CD4-positive, alpha-beta T cell treated with Interferon gamma for 1 hour (primary cell): ENCODE measurements around the gene SH3TC2.
"Not testable (repeated sequence)": the region's sequence is repeated elsewhere in the genome, so short reads cannot be mapped to it uniquely, and the experiment has no call there.

ENCODE experiments used
- DNase-seq: peaks from one replicate; pipeline ENCODE4 v3.0.0-alpha.2; 2020

Gene SH3TC2

DNA sequence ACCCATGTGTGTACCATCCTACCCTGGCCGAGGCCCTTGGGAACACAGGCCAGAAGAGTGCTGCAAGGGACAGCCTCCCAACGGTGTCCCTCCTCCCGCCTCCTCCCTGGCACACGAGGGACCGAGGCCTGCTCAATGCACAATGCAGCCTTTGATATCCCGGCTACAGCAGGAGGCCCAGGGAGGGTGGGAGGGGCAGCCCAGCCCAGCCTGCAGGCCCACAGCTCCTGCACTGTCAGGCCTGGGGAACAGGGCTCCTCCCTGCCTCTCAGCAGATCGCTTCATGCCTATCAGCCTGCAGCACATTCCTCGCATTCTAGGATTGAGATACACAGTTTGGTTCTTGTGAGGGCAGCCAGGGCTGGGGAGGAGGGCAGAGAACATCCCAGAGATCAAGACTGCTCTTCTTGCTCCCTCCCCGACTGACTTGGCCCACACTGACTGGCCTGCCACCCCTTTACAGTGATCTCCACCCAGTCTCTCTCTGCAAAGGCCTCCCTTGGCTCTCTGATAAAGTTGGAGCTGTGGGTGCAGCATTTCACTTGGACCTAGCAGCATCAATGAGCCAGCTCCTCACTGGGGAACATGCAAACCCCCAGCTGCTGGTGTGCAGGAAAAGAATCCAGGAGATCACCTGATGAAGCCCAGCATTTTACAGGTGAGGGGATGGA lies at the start of gene SH3TC2:
Gene SH3TC2, minus strand, starts transcription at position 46 of the 671 bp plus-strand sequence. Its CDS starts 40 bp downstream, at position 6.
- DNase-seq = no peak

DNA sequence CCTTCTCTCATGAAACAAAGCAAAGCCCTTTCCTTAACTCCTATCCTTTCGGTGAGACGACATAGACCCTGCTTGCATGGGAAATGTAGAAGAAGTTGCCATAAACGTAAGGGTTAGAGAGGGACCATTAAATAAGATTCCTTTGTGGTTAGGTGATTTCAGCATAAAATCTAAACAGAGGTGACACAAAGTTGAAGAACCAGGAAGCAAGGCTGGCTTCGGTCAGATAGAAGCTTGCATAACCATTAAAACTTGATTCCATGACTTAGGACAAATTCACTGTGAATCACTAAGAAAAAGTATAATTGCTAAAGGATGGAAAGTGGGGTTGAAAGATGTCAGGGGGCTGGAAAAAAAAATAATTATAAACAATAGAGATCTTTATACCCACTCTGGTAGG lies 47.5 kb upstream of the SH3TC2 start:
- no peak for DNase-seq

DNA sequence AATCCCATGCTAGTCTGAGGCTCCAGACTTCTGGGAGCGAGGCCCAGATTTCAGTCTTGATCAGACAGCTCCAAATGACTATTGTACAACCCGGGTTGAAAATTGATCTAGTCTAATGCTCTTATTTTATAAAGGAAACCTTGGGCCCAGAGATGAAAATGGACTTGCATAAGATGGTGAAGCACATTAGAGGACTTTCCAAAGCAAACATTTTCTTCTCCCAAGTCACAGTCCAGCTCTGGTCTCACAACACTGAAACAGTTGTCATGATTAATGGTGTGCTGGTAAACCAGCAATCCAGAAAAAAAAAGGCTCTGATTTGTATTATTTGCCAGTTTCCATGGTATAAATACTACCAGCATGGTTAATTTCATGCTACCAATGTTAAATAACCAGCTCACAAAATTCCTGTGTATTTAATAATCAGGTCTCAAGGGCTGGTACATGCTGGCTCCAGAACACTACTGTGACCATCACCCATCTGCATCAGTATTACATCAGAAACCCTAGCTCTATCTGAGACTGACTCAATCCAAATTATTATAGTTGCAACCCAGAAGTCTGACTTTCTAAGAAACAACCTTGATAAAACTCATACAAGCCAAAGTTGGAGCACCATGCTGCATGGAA lies 45.9 kb upstream of the SH3TC2 start:
- DNase-seq = no peak

DNA sequence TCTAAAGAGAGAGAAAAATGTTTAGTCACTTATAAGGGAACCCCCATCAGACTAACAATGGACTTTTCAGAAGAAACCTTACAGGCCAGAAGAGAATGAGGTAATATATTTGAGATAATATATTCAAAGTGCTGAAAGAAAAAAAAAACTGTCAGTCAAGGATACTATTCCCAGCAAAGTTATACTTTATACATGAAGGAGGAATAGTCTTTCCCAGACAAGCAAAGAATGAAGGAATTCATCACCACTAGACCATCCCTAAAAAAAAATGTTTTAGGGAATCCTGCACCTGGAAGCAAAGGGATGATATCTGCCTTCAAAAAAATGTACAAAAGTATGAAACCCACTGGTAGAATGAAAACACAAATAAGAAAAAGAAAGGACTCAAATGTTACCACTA lies 37.5 kb upstream of the SH3TC2 start:
- DNase-seq = no peak

DNA sequence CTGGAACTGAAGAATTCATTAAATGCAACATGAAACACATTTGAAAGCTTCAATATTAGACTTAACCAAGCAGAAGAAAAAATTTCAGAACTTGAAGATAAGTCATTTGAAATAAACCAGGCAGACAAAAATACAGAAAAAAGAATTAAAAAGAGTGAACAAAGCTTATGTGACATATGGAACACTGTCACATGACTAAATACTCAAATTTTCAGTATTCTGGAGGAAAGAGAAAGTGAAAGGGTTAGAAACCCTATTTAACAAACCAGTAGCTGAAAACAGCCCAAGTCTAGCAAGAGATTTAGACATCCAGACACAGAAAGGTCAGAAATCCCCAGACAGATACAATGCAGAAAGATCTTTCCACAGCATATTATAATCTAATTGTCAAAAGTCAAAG lies 37.1 kb upstream of the SH3TC2 start:
- DNase-seq = no peak

DNA sequence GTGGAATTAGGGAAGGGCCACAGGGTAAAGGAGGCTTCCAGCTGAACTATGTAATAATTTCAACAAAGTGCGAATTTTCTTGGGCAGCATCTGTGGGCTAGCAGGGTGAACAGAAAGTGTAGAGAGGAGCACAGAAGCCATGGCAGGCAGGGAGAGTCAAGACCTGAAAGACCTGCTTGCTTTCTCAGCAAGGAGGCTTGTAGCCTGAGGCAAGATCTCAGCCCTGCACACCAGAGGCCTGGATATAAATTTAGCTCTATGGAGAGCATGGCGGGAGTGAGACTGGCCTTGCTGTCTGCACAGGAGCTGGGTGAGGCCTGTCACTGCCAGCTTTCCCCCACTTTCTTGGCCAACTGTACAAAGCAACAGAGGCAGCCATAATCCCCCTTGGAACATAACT lies 32.1 kb upstream of the SH3TC2 start:
- DNase-seq = no peak

DNA sequence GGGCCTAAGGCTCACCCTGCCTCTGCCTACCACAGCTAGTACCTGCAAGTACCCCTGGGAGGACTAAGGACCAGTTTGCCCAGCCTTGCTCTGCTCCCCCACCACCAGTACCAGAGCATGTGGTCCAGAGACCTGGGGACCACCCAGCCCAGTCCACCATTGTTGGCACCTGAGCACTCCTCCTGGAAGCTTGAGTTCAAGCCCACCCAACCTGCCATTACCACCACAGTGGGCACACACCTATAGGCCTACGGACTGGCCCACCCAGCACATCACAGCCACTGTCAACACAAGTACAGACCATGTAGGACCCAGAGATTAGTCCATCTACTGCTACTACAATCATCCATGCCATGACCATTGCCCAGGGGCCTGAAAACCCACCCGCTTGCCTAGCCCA lies 30.8 kb upstream of the SH3TC2 start:
- DNase-seq = no peak

DNA sequence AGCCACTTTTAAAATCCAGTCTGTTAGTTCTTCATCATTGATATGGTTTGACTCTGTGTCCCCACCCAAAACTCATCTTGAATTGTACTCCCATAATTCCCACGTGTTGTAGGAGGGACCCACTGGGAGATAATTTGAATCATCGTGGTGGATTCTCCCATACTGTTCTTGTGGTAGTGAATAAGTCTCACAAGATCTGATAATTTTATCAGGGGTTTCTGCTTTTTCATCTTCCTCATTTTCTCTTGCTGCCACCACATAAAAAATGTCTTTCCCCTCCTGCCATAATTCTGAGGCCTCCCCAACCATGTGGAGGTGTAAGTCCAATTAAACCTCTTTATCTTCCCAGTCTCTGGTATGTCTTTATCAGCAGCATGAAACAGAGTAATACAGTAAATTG lies 26.9 kb upstream of the SH3TC2 start:
- no peak for DNase-seq

DNA sequence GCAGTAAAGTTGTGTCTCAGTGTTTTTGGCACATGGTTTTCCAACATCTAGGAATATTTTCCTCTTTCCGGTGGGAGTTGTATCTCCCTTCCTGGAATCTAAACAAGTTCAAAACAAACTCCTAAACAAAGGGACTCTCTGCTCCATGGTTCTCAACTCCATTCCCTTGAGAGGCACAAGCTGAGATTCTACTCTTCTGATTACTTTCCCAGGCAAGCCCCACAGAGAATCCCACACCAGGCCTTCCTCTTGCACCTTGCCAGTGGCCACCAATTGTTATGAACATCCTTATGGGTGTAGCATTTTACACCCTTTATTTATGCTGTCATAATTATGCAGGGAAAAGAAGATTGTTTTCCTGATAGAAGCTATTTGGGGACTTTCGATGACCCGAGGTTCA lies 25.8 kb upstream of the SH3TC2 start:
- DNase-seq = no peak

DNA sequence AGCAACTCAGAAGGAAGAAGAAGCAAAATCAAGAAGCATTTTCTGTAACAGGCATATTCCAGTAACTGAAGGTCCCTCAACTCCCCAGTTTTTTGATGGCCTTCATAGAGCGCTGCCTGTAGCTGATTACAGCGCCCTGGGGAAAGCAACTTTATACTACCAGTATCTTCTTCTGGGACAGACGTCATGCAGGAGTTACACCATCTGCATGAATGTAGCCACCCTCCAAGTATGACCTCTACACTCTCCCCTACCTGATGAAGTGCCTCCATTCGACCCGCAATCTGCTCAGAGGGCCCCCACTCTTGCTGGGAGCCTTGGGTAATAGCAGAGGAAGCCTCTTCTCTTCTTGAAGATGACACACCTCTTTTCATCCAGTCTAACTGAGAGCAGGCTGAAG lies 21.0 kb upstream of the SH3TC2 start:
- DNase-seq = no peak

DNA sequence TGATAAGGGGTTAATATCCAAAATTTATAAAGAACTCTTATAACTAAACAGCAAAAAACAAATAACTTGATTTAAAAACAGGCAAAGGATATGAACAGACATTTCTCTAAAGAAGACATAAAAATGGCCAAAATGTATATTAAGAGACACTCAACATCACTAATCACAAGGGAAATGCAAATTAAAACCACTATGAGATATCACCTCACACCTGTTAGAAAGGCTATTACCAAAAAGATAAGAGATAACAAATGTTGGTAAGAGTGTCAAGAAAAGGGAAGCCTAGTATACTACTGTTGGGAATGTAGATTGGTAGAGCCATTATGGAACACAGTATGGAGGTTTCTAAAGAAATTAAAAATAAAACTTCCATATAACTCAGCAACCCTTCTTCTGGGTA lies 19.4 kb upstream of the SH3TC2 start:
- DNase-seq = no peak

DNA sequence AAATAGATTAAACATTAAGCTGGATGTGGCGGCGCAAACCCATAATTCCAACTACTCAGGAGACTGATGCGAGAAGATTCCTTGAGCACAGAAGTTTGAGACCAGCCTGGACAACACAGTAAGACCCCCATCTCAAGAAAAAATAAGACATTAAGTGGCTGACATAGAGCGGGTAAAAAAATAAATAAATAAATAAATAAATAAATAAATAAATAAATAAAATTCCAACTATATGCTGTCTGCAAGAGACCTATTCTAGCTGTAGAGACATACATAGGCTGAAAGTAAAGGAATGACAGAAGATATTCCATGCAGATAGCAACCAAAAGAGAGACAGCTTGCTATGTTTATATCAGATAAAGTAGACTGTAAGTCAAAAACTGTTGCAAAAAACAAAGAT lies 17.4 kb upstream of the SH3TC2 start:
- DNase-seq = no peak

DNA sequence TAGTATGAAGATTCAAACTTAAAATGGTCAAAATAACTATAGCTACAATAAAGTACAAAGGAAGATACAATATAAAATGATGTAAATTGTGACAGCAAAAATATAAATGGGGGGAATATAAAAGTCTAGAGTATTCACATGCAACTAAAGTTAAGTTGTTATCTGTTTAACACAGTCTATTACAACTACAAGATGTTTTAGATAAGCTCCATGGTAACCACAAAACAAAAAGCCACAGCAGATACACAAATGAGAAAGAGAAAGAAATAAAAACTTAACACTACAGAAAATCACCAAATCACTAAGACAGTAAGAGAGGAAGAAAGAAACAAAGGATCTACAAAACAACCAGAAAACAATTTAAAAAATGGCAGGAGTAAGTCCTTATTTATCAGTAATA lies 17.0 kb upstream of the SH3TC2 start:
- DNase-seq = no peak

DNA sequence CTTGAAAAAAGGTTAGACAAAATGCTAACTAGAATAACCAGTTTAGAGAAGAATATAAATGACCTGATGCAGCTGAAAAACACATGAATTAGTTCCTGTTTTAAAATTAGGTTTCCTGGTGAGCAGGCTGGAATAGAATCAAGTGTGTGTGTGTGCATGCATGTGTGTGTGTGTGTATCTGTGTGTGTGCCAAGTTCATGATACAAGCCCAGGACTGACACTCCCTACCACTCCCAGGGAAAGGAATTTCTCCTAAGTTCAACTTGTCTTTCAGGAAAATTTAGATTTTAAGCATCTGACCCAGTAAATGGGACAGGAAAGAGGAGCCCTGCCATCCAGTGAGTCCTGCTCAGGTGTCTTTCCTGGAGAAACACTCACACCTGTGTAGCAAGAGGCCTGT lies 11.2 kb upstream of the SH3TC2 start:
- DNase-seq = not testable (repeated sequence)

DNA sequence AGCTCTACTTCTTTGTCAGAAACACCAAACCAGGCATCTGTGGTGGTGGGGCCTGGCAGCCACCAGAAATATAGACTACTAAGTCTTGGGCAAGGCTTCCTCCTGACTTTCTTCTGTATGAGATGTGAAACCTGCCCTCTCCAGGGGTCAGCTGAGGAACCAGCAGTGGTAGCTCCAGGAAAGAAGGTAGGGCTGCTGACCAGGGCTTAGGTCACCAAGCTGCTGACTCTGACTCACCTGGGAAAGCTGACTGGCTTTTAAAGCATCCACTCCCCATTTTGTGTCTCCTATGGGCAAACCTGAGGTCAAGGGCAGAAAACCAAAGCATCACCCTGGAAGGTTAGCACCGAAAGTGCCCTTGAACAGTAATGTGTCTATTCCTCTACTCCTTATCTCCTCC lies 10.4 kb upstream of the SH3TC2 start:
- no peak for DNase-seq

DNA sequence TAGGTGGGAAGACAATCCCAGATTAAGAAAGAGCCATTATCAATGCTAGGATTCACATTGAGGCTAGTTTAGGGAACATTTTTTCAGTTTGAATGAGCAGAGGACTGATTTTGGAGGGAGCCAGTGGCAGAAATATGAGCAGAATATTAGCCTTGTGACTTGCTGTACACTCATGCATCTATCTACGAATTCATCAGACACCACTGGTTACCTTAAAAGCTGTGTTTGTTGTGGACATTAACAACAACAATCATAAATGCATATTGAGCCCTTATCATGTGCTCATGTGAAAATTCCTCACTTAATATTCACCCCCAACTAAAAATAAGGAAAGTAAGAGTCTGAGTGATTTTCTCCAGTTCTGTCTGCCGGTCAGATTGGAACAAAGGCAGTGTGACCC lies 9.9 kb upstream of the SH3TC2 start:
- no peak for DNase-seq

DNA sequence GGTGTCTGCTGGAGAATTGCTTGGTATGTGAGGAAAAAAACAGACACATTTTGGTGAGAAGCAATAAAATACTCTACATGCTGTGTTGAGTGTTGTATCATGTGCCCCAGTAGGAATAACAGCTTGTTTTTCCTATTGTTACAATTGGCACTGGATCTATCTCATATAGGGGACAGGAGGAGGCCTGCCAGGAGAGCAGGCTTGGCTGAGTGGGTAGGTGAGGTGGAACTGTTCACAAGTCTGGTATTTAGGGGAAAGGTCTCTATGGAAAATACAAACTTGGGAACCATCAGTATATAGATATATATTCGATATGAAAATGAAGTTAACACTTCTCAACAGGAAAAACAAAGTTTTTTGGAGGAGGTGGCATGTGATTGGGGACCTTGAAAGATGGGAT lies 9.5 kb upstream of the SH3TC2 start:
- DNase-seq = no peak

DNA sequence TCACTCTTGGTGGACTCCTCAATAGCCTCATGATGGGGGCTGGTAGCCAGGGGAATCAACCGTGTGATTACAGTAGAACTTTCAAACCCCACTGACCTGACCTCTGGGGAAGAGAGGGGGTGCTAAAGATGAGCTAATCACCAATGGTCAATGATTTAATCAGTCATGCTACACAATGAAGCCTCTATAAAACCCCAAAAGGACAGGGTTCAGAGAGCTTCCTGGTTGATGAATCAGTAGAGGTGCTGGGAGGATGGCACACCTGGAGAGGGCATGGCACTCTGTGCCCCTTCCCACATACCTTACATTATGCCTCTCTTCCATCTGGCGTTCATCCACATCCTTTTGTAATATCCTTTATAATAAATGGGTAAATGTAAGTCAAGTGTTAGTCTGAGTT lies 8.9 kb upstream of the SH3TC2 start:
- DNase-seq = no peak

DNA sequence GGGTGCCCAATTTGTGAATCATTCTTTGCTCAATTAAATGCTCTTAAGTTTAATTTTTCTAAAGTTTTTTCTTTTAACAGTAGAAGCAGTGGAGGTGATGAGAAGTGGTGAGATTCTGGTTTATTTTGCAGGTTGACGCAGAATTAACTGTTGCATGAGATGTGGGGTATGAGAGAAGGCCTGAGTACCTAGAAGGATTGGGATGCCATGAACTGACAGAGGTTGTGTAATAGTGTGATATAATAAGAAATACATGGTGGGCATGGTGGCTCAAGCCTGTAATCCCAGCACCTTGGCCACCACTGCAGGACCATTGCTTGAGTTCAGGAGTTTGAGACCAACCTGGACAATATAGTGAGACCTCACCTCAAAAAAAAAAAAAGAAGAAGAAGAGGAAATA lies 8.4 kb upstream of the SH3TC2 start:
- no peak for DNase-seq

DNA sequence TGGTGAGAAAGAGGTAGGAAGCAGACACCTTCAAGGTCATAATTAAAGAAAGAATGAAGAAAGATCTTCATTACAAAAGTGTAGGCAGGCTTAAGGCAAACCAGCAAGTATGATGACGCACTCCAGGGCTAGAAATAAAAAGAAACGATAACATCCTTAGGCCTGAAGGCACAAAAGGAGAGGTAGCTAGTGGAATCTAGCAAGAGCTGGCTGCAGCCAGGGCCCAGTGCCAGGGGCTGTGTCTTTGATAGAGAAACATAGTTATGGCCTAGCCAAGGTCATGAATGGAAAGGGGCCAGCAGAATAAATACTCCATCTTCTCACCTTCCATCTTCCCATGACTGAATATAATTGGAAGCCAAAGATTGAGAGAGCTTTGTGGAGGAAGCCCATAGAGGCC lies 6.8 kb upstream of the SH3TC2 start:
- DNase-seq = no peak

DNA sequence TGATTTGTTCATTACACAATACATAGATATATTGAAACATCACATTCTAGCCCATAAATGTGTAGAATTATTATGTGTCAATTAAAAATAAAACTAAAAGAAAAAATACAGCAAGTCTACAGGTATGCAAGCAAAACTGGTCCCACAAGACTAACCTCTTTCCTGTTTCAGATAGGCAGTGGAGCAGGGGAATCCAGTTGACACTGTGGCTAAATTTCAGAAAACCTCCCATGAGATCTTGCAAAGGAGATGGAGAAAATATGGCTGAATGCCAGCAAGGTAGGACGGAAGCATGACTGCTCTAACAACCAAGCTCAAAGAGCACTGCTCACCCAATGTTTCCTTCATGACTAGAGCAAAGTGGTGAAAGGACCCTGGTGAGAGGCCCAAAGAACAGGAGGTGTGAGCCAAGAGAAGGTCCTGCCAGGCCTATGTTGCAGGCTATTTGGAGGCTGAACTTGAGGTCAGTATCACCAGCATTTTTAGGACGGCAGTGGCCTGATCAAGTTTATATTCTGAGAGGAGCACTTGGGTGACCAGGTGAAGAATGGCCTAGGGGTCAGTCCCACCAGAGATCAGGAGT lies 1.1 kb upstream of the SH3TC2 start:
- DNase-seq = no peak

DNA sequence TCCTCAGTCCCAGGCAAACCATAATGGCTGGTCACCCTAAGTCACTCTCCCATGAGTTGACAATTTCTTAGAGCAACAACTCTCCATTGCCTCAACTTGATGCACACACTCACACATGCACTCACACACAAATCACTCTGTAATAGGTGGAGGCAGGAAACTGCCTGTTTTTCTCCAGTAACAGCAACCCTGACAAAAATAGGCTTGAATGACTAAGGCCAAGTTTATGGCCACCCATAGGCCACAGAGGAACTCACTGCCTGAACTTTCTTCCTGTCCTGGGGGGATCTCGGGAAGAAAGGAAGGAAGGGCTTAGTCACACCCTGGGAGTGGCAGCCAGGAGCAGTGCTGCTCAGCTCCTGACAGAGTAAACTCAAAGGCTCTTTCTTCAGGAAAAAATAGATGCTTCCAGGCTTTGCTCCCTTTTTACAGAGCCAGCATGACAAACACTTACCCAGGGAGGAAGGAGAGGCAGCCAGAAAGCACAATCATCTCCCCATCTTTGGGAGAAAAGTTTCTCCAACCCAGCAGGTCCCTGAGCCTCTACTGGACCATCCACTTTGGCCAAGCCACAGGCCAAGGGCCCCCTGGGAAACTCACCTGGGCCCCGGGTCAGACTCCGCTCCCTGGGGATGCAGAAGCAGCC lies 368 bp downstream of the SH3TC2 start:
- no peak for DNase-seq

DNA sequence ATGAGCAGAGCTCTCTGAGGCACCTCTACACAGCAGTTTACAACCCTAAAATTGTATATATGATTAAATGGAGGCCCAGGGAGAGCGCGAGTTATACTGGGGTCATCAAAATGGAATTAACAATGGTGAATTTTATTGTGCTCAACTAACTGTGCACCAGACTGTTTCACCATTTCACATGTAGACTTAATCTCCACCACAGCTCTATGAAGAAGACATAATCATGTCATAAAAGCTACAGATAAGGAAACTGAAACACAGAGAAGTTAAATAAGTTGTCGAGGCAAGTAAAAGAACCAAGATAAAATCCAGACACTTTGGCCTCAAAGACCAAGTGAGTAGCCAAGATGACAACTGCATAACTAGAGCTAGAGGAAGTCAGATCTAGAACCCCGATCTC lies 1.5 kb downstream of the SH3TC2 start:
- DNase-seq = no peak

DNA sequence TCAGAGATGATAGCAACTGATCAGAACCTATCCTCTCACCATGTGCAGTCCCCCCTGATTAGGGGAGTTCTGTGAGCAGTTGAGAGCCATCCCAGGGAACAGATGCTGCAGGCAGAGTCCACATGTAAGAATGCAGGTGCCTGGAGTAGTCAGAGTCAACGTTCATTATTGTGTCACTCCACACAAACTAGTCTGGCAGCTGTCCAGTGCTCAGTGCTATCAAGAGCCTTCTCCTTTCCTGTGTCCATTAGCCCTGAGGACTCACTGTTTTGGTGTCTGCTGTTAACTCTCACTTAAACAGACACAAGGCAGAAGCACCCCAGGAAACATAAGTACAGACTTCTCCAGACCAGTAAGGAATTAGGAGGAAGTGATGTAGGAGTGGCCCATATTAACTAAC lies 2.5 kb downstream of the SH3TC2 start:
- no peak for DNase-seq
